PC-9 (cell line): ENCODE measurements around the gene MSS51.

ENCODE experiments used
- EZH2 ChIP-seq: fragments of 200-600 bp; sonication (generic); IDR thresholded peaks from 2 replicates; pipeline ENCODE4 v1.8.0; 2017; ENCODE audit warnings: antibody characterized with exemption, low read depth
- TF ChIP-seq, protein P1 (sequence below): fragments of 200-600 bp; sonication (generic); conservative IDR thresholded peaks from 2 replicates; pipeline ENCODE4 v1.6.1; 2017; ENCODE audit warnings: mixed run types, antibody characterized with exemption, mild to moderate bottlenecking, moderate library complexity

DNA sequence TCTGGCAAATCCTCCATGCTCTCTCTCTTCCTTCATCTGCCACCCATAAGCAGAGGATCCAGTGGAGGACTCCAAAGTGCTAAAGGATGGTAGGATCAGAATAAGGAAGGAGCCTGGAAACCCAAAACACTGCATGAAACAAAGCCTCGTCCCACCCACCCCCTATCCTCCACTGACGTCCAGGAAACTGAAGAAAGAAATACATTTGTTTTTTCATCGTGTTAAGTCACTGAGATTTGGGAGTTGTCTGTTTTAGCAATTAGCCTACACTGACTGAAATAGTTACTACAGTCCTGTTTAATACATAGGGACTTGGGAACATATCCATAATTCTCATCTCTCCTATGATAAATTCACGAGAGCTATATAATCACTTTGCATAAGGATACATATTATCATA lies 34.3 kb downstream of the MSS51 start:
- TF ChIP-seq, protein P1, sequence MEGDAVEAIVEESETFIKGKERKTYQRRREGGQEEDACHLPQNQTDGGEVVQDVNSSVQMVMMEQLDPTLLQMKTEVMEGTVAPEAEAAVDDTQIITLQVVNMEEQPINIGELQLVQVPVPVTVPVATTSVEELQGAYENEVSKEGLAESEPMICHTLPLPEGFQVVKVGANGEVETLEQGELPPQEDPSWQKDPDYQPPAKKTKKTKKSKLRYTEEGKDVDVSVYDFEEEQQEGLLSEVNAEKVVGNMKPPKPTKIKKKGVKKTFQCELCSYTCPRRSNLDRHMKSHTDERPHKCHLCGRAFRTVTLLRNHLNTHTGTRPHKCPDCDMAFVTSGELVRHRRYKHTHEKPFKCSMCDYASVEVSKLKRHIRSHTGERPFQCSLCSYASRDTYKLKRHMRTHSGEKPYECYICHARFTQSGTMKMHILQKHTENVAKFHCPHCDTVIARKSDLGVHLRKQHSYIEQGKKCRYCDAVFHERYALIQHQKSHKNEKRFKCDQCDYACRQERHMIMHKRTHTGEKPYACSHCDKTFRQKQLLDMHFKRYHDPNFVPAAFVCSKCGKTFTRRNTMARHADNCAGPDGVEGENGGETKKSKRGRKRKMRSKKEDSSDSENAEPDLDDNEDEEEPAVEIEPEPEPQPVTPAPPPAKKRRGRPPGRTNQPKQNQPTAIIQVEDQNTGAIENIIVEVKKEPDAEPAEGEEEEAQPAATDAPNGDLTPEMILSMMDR, result no peak
- TF ChIP-seq EZH2, result no peak
